ENCODE data around the gene ABO. TPM values are rescaled to one million over a fixed set of nuclear protein-coding genes. Genes with fewer than 3 reads are reported as not detected.

Gene ABO
- total RNA-seq, 1 experiment from 2014 or later = 0.37 TPM

DNA sequence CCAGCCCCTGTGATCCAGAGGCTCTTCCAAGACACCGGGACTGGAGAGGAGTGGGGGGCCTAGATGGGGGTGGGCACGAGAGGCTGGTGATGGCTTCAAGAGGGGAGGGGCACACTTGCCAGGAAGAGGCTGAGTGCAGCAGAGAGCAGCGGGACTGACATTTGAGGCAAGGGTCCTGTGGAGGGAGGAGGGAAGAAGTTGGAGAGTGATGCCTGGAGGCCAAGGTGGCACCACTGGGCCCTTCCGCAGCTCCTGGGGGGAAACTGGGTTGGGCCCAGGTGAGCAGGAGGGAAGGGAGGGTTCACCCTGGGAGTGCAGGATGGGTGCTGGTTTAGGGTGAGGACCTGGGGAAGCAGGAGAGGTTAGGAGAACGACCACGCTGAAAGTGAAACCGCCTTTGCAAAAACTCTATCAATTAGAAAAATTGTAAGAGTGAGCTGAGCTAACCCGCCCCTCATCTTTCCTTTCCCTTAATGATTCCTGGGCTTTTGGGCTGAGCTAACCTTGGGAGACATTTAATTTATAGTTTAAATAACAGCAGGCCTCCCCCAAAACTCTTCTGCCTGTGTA, 26.2 kb downstream of the ABO start:
- no peak overlapping the region for H3K56ac ChIP-seq (ENCODE audit: insufficient read length, low read depth, low read length)
- no peak overlapping the region for H3K27ac Mint-ChIP-seq
- H2BK15ac ChIP-seq (ENCODE audit: low read depth, low read length) = no peak overlapping the region
- no peak overlapping the region for H3K4me3 Mint-ChIP-seq
- H3K27ac ChIP-seq (ENCODE audit: insufficient read length, low read depth, low read length) = no peak overlapping the region
- H2BK120ac ChIP-seq (ENCODE audit: low read depth, low read length, poor library complexity, severe bottlenecking) = no peak overlapping the region
- H2AFZ ChIP-seq (ENCODE audit: low read length) = no peak overlapping the region
- H3K23me2 ChIP-seq (ENCODE audit: insufficient read length, low read depth, low read length, poor library complexity, severe bottlenecking) = no peaks in the 10 kb centered on the region
- H3K9ac ChIP-seq (ENCODE audit: extremely low read depth, insufficient read length, low read length) = no peak overlapping the region
- no peak overlapping the region for H4K5ac ChIP-seq (ENCODE audit: insufficient read length, low read depth, low read length)
- no peaks in the 10 kb centered on the region for H3K27me3 ChIP-seq (ENCODE audit: insufficient read depth, low read length)
- no peak overlapping the region for H3T11ph ChIP-seq (ENCODE audit: low read length)
- no peaks in the 10 kb centered on the region; a peak in 1 of 7 replicates for H3K36me3 Mint-ChIP-seq (ENCODE audit: insufficient read depth in 1 of 3, low read depth in 3 of 3)
- H3K27me3 Mint-ChIP-seq (ENCODE audit: low read depth) = peaks cover 53% of the 10 kb centered on the region
- no peak overlapping the region for H2AK5ac ChIP-seq (ENCODE audit: insufficient read length, low read length)
- no peak overlapping the region for H3K14ac ChIP-seq (ENCODE audit: insufficient read depth, low read length)
- no peak overlapping the region for H2BK5ac ChIP-seq (ENCODE audit: insufficient read length, low read length)
- no peaks in the 10 kb centered on the region for H3K9me3 ChIP-seq (ENCODE audit: control insufficient read depth, low read depth, low read length)
- H3K4me1 Mint-ChIP-seq = peaks cover 7 to 13% of the 10 kb centered on the region in 2 experiments
- no peak overlapping the region for H4K8ac ChIP-seq (replicated peaks; ENCODE audit: insufficient read length, low read depth, low read length)
- no peaks in the 10 kb centered on the region for H4K20me1 ChIP-seq (ENCODE audit: control insufficient read depth, insufficient read depth, insufficient read length)
- H3K9me3 Mint-ChIP-seq = no peaks in the 10 kb centered on the region
- no peak overlapping the region for H3K18ac ChIP-seq (ENCODE audit: insufficient read length, low read depth, low read length)
- H3K79me2 ChIP-seq (ENCODE audit: insufficient read depth, low read length) = no peaks in the 10 kb centered on the region
- no peak overlapping the region for H3K4ac ChIP-seq (ENCODE audit: low read depth, low read length)
- H4K91ac ChIP-seq (ENCODE audit: insufficient read length, low read depth, low read length) = no peak overlapping the region
- no CpG with 5 or more reads among the region's 8 CpGs for WGBS (ENCODE audit: extremely low coverage, insufficient read length, low lambda C conversion rate)
- H3K4me1 ChIP-seq (ENCODE audit: insufficient read depth, low read length) = no peaks in the 10 kb centered on the region
- H2BK12ac ChIP-seq (ENCODE audit: insufficient read length, low read depth, low read length) = no peak overlapping the region
- H2BK20ac ChIP-seq (ENCODE audit: low read depth, low read length, poor library complexity, severe bottlenecking) = no peak overlapping the region
- H3K4me2 ChIP-seq (ENCODE audit: insufficient read depth, insufficient read length, low read length) = no peak overlapping the region
- no peak for TF ChIP-seq CTCF (conservative IDR thresholded peaks at IDR 0.05)
- no peak overlapping the region for H3K23ac ChIP-seq (ENCODE audit: insufficient read length, low read depth, low read length)
- H3K79me1 ChIP-seq (ENCODE audit: insufficient read depth, low read depth, low read length, poor library complexity, severe bottlenecking) = no peaks in the 10 kb centered on the region
- DNase-seq = no peak

All from H9 (cell line).